Parietal lobe (tissue), 1 donor: ENCODE results near the gene MRPL45. TPM values are rescaled to one million over a fixed set of nuclear protein-coding genes. Genes with fewer than 3 reads are reported as not detected.

ENCODE experiments used
- total RNA-seq: library from RNA; depleted of rRNA; stranded (reverse); fragments of >200 nt; gene quantifications from one replicate; pipeline ENCODE4 v1.2.3, GENCODE V29; 2014

MRPL45 gene
- 27.5 TPM for total RNA-seq

GRCh38 chr17:38296834-38297517, at the start of gene MRPL45:
TSS of gene MRPL45 (plus strand) at chr17:38297168. CDS start at chr17:38297184, 16 bp downstream.

GRCh38 chr17:38343608-38344419, 46.8 kb downstream of the MRPL45 start, which contains the start of gene GPR179:
TSS of gene GPR179 (minus strand) at chr17:38343956. CDS start at chr17:38343789, 167 bp downstream.

GRCh38 chr17:38351412-38352222, 54.6 kb downstream of the MRPL45 start, which contains the start of gene SOCS7:
TSS of gene SOCS7 (plus strand) at chr17:38351844. CDS start at chr17:38352053, 209 bp downstream.

Other genes with a start within 250 kb of the MRPL45 start
- gene TBC1D3C, start 228.5 kb upstream of the MRPL45 start, total RNA-seq: 1.9 TPM
- gene TBC1D3E, start 169.2 kb upstream of the MRPL45 start, total RNA-seq: not detected
- gene TBC1D3, start 104.6 kb upstream of the MRPL45 start, total RNA-seq: not detected
- gene GPR179, start 46.8 kb downstream of the MRPL45 start, total RNA-seq: 0.63 TPM
- gene SOCS7, start 54.7 kb downstream of the MRPL45 start, total RNA-seq: 64.8 TPM
- gene ARHGAP23, start 131.3 kb downstream of the MRPL45 start, total RNA-seq: 75.7 TPM